ENCODE data around the gene FARP1. TPM values are rescaled to one million over a fixed set of nuclear protein-coding genes. Genes with fewer than 3 reads are reported as not detected.

Gene FARP1
- polyA plus RNA-seq, 1 of the 3 experiments (the other 2 are of a cell fraction), result 12.0 TPM

- ChIA-PET POLR2A (no interaction called here), CTCF (no interaction called here)
- no peaks in the 10 kb centered on the region for H3F3A ChIP-seq (replicated peaks; ENCODE audit: insufficient read depth)
- TF ChIP-seq NRF1 (IDR thresholded peaks at IDR 0.05; ENCODE audit: low read depth, low read length) (no peak), IRF3 (IDR thresholded peaks at IDR 0.05; ENCODE audit: low read depth, low read length) (no peak), FOXM1 (IDR thresholded peaks at IDR 0.05; ENCODE audit: low read depth) (no peak), RXRA (IDR thresholded peaks at IDR 0.05; ENCODE audit: borderline replicate concordance, low read depth) (no peak), YY1 (IDR thresholded peaks at IDR 0.05; ENCODE audit: low read depth) (no peak), POLR2AphosphoS5 (IDR thresholded peaks at IDR 0.05; ENCODE audit: low read depth, low read length) (no peak)
- DNase-seq, result no peak
- no peaks in the 10 kb centered on the region; the same call in 1 of the 2 replicates for H3K79me2 ChIP-seq (ENCODE audit: insufficient read depth)
- peaks cover 0 to 14% of the 10 kb centered on the region in 2 experiments; a peak in 1 of 4 replicates for H3K4me1 ChIP-seq (ENCODE audit: control insufficient read depth in 1 of 2, insufficient read depth in 2 of 2, low read depth in 1 of 2, low read length in 1 of 2)
- H4K20me1 ChIP-seq (ENCODE audit: insufficient read depth), result no peaks in the 10 kb centered on the region
- H2AFZ ChIP-seq (ENCODE audit: low read depth), result no peak overlapping the region
- no peaks in the 10 kb centered on the region for H3K36me3 ChIP-seq (replicated peaks in 1 of 2; ENCODE audit: control insufficient read depth in 1 of 2, insufficient read depth in 2 of 2, low read length in 1 of 2)
- no peak overlapping the region for H3K9ac ChIP-seq
- no peaks in the 10 kb centered on the region for H3K27me3 ChIP-seq (ENCODE audit: insufficient read depth)
- no peak overlapping the region for H3K4me2 ChIP-seq
- H3K4me3 ChIP-seq (ENCODE audit: low read depth in 2 of 2, low read length in 1 of 2), result no peak overlapping the region
- H3K9me2 ChIP-seq, result no peaks in the 10 kb centered on the region
- no peak overlapping the region for H3K27ac ChIP-seq (ENCODE audit: low read depth in 2 of 2, low read length in 1 of 2)
- H3K9me3 ChIP-seq, result no peaks in the 10 kb centered on the region
- WGBS (ENCODE audit: low lambda C conversion rate), result 96% methylated on average over 2 of the region's 2 CpGs
Measured at GRCh38 chr13:98263841-98264240, 120.9 kb downstream of the FARP1 start.

DNA sequence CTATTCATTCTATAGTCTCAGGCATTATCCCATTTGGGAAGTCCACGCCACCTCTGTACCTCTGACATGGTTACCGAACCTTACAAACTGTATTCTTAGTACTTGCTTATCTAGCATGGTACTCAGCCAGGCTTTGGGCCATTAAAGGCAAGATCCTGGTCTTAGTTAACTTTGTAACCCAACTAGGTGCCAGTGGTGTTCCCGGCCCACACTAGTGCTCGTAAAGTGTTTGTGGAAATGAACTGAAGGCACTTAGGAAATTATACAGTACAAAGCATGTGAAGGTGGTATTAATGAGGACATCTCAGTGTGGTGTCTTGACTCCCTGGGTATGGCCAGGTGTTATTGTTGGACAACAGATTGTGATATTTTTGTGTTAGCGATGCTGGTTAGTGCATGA, 122.0 kb downstream of the FARP1 start:
- H3K36me3 ChIP-seq (replicated peaks in 1 of 2; ENCODE audit: control insufficient read depth in 1 of 2, insufficient read depth in 2 of 2, low read length in 1 of 2), result no peaks in the 10 kb centered on the region
- H3K4me3 ChIP-seq (ENCODE audit: low read depth in 2 of 2, low read length in 1 of 2), result no peak overlapping the region
- H2AFZ ChIP-seq (ENCODE audit: low read depth), result no peak overlapping the region
- no peaks in the 10 kb centered on the region for H3K9me3 ChIP-seq
- ChIA-PET POLR2A (no interaction called here), CTCF (no interaction called here)
- no peak overlapping the region for H3K4me2 ChIP-seq
- no peaks in the 10 kb centered on the region for H3K9me2 ChIP-seq
- H3K4me1 ChIP-seq (ENCODE audit: control insufficient read depth in 1 of 2, insufficient read depth in 2 of 2, low read depth in 1 of 2, low read length in 1 of 2), result peaks cover 0 to 14% of the 10 kb centered on the region in 2 experiments; a peak in 1 of 4 replicates
- no peak overlapping the region for H3K9ac ChIP-seq
- no peaks in the 10 kb centered on the region for H3F3A ChIP-seq (replicated peaks; ENCODE audit: insufficient read depth)
- WGBS (ENCODE audit: low lambda C conversion rate), result 97% methylated on average over 5 of the region's 5 CpGs
- no peak for DNase-seq
- no peaks in the 10 kb centered on the region for H3K27me3 ChIP-seq (ENCODE audit: insufficient read depth)
- peaks cover 3% of the 10 kb centered on the region; the same call in 1 of the 2 replicates for H3K79me2 ChIP-seq (ENCODE audit: insufficient read depth)
- H3K27ac ChIP-seq (ENCODE audit: low read depth in 2 of 2, low read length in 1 of 2), result no peak overlapping the region
- H4K20me1 ChIP-seq (ENCODE audit: insufficient read depth), result no peaks in the 10 kb centered on the region
- TF ChIP-seq TAF1 (IDR thresholded peaks at IDR 0.05; ENCODE audit: borderline replicate concordance, low read depth, low read length) (no peak), FOXJ3 (CRISPR knock-in tag; IDR thresholded peaks at IDR 0.05) (no peak), ELF1 (IDR thresholded peaks at IDR 0.05) (no peak), EZH2phosphoT487 (IDR thresholded peaks at IDR 0.05; ENCODE audit: borderline replicate concordance, low read depth) (no peak), MAX (IDR thresholded peaks at IDR 0.05; ENCODE audit: low read depth) (no peak), GABPA (IDR thresholded peaks at IDR 0.05; ENCODE audit: low read depth) (no peak), FOXM1 (IDR thresholded peaks at IDR 0.05; ENCODE audit: low read depth) (no peak), ZBTB33 (IDR thresholded peaks at IDR 0.05; ENCODE audit: borderline replicate concordance, low read depth) (no peak), JUND (IDR thresholded peaks at IDR 0.05) (no peak), MXI1 (IDR thresholded peaks at IDR 0.05; ENCODE audit: low read depth, low read length) (no peak), GATA2 (CRISPR knock-in tag; IDR thresholded peaks at IDR 0.05) (no peak), RXRA (IDR thresholded peaks at IDR 0.05; ENCODE audit: borderline replicate concordance, low read depth) (no peak), RFX5 (IDR thresholded peaks at IDR 0.05; ENCODE audit: low read length) (no peak), SIN3A (IDR thresholded peaks at IDR 0.05; ENCODE audit: borderline replicate concordance, low read depth, low read length) (no peak), RAD21 (IDR thresholded peaks at IDR 0.05; ENCODE audit: low read length) (no peak), POLR2AphosphoS5 (IDR thresholded peaks at IDR 0.05; ENCODE audit: low read depth, low read length) (no peak), MEF2A (IDR thresholded peaks at IDR 0.05; ENCODE audit: borderline replicate concordance, low read depth) (no peak)
- TF ChIP-seq, protein P1, sequence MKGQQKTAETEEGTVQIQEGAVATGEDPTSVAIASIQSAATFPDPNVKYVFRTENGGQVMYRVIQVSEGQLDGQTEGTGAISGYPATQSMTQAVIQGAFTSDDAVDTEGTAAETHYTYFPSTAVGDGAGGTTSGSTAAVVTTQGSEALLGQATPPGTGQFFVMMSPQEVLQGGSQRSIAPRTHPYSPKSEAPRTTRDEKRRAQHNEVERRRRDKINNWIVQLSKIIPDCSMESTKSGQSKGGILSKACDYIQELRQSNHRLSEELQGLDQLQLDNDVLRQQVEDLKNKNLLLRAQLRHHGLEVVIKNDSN (IDR thresholded peaks at IDR 0.05; ENCODE audit: borderline replicate concordance, low read depth), result no peak
